Loucy (cell line): ENCODE results near the gene EEFSEC.

Experiments
- H2AFZ ChIP-seq: fragments of 200-600 bp; sonication (generic); 2 replicates; pipeline ENCODE4 v1.6.0; 2016; ENCODE audit warnings: antibody characterized with exemption, mild to moderate bottlenecking, low read length, moderate library complexity
- H3F3A ChIP-seq: fragments of 200-600 bp; 2 replicates; pipeline ENCODE4 v1.6.0; 2016; ENCODE audit warnings: antibody characterized with exemption, low read depth, mild to moderate bottlenecking
- H3K27me3 ChIP-seq: fragments of 200-600 bp; sonication (generic); 2 replicates; pipeline ENCODE4 v1.6.1; 2014; ENCODE audit warnings: low read length, mild to moderate bottlenecking; ENCODE audit not compliant: insufficient read depth, poor library complexity, severe bottlenecking
- H3K36me3 ChIP-seq: fragments of 200-600 bp; sonication (generic); 2 replicates; pipeline ENCODE4 v1.6.1; 2016; ENCODE audit warnings: low read length; ENCODE audit not compliant: insufficient read depth
- H3K4me1 ChIP-seq: fragments of 200-600 bp; sonication (generic); 2 replicates; pipeline ENCODE4 v1.5.1; 2014; ENCODE audit warnings: low read length, mild to moderate bottlenecking; ENCODE audit not compliant: insufficient read depth, poor library complexity, severe bottlenecking
- H3K4me2 ChIP-seq: fragments of 200-600 bp; sonication (generic); 2 replicates; pipeline ENCODE4 v1.6.0; 2014; ENCODE audit warnings: antibody characterized with exemption, low read length, low read depth, mild to moderate bottlenecking; ENCODE audit not compliant: poor library complexity, severe bottlenecking
- H3K4me3 ChIP-seq: fragments of 200-600 bp; sonication (generic); 2 replicates; pipeline ENCODE4 v1.5.1; 2014; ENCODE audit warnings: low read length, mild to moderate bottlenecking, mixed read lengths; ENCODE audit not compliant: poor library complexity, severe bottlenecking
- H3K79me2 ChIP-seq: fragments of 200-600 bp; sonication (generic); 2 replicates; pipeline ENCODE4 v1.6.1; 2014; ENCODE audit warnings: low read length; ENCODE audit not compliant: insufficient read depth
- H3K9ac ChIP-seq: fragments of 200-600 bp; sonication (generic); 2 replicates; pipeline ENCODE4 v1.6.0; 2014; ENCODE audit warnings: mild to moderate bottlenecking, low read depth, low read length, moderate library complexity; ENCODE audit not compliant: poor library complexity, severe bottlenecking
- H3K9me2 ChIP-seq: fragments of 200-600 bp; sonication (generic); replicated peaks from 2 replicates; pipeline ENCODE4 v1.6.1; 2016; ENCODE audit warnings: low read depth, low read length, mixed read lengths
- H3K9me3 ChIP-seq: fragments of 200-600 bp; sonication (generic); 2 replicates; pipeline ENCODE4 v1.6.1; 2014; ENCODE audit warnings: mild to moderate bottlenecking, antibody characterized with exemption, low read length, low read depth; ENCODE audit not compliant: insufficient read depth
- H4K20me1 ChIP-seq: fragments of 200-600 bp; sonication (generic); 2 replicates; pipeline ENCODE4 v1.6.0; 2014; ENCODE audit warnings: antibody characterized with exemption, low read length, mild to moderate bottlenecking; ENCODE audit not compliant: insufficient read depth, poor library complexity, severe bottlenecking
- CTCF ChIP-seq: fragments of 200-600 bp; sonication (generic); conservative IDR thresholded peaks from 2 replicates; pipeline ENCODE4 v1.5.1; 2014; ENCODE audit warnings: mild to moderate bottlenecking, antibody characterized with exemption, low read length
- EZH2phosphoT487 ChIP-seq: fragments of 200-600 bp; IDR thresholded peaks from 2 replicates; pipeline ENCODE4 v1.6.1; 2018; ENCODE audit warnings: antibody characterized with exemption, mild to moderate bottlenecking, moderate library complexity, borderline replicate concordance

EEFSEC gene

GRCh38 chr3:128329491-128330213 is 176.4 kb downstream of the EEFSEC start:
- no peaks in the 10 kb centered on the region for H3K27me3 ChIP-seq
- no peak for TF ChIP-seq EZH2phosphoT487
- TF ChIP-seq CTCF: no peak
- no peaks in the 10 kb centered on the region for H3K9me2 ChIP-seq
- peaks cover 12% of the 10 kb centered on the region for H3K4me1 ChIP-seq
- no peak overlapping the region for H2AFZ ChIP-seq
- H3K36me3 ChIP-seq: no peaks in the 10 kb centered on the region; the same call in 1 of the 2 replicates
- H3K9me3 ChIP-seq: no peaks in the 10 kb centered on the region
- no peaks in the 10 kb centered on the region for H3K79me2 ChIP-seq
- no peak overlapping the region for H3K4me3 ChIP-seq
- no peak overlapping the region for H3K9ac ChIP-seq
- H3F3A ChIP-seq: no peaks in the 10 kb centered on the region
- H4K20me1 ChIP-seq: no peaks in the 10 kb centered on the region
- H3K4me2 ChIP-seq: no peak overlapping the region

- no peaks in the 10 kb centered on the region for H3K9me2 ChIP-seq
- H3K36me3 ChIP-seq: no peaks in the 10 kb centered on the region; the same call in 1 of the 2 replicates
- no peak overlapping the region for H2AFZ ChIP-seq
- H3K4me2 ChIP-seq: no peak overlapping the region
- TF ChIP-seq CTCF (no peak), EZH2phosphoT487 (no peak)
- no peaks in the 10 kb centered on the region for H3F3A ChIP-seq
- H3K9ac ChIP-seq: no peak overlapping the region
- no peaks in the 10 kb centered on the region for H3K79me2 ChIP-seq
- no peaks in the 10 kb centered on the region for H3K27me3 ChIP-seq
- no peak overlapping the region for H3K4me3 ChIP-seq
- H3K9me3 ChIP-seq: no peaks in the 10 kb centered on the region
- peaks cover 12% of the 10 kb centered on the region for H3K4me1 ChIP-seq
- H4K20me1 ChIP-seq: no peaks in the 10 kb centered on the region
These were observed 177.0 kb downstream of the EEFSEC start for GRCh38 chr3:128330214-128330842.

- no peaks in the 10 kb centered on the region for H4K20me1 ChIP-seq
- H3K27me3 ChIP-seq: no peaks in the 10 kb centered on the region
- no peak overlapping the region for H3K9ac ChIP-seq
- no peak overlapping the region for H3K4me3 ChIP-seq
- H3K9me3 ChIP-seq: no peaks in the 10 kb centered on the region
- H3K36me3 ChIP-seq: no peaks in the 10 kb centered on the region; the same call in 1 of the 2 replicates
- H3K4me2 ChIP-seq: no peak overlapping the region
- no peaks in the 10 kb centered on the region for H3K9me2 ChIP-seq
- H3K4me1 ChIP-seq: no peaks in the 10 kb centered on the region
- H2AFZ ChIP-seq: no peak overlapping the region
- H3K79me2 ChIP-seq: no peaks in the 10 kb centered on the region
- no peaks in the 10 kb centered on the region for H3F3A ChIP-seq
- TF ChIP-seq EZH2phosphoT487 (no peak), CTCF (no peak)
These were observed 180.9 kb downstream of the EEFSEC start for GRCh38 chr3:128334086-128334645.
